Neural progenitor cell (in vitro differentiated cells): Measurements from ENCODE around the gene TBC1D19.
"Not testable (repeated sequence)": the region's sequence is repeated elsewhere in the genome, so short reads cannot be mapped to it uniquely, and the experiment has no call there.

Experiments used
- EZH2phosphoT487 ChIP-seq: fragments of 200-600 bp; sonication (generic); IDR thresholded peaks from 2 replicates; pipeline ENCODE4 v1.6.1; 2017; ENCODE audit warnings: antibody characterized with exemption
- TF ChIP-seq, protein P1 (sequence below): fragments of 200-600 bp; sonication (generic); IDR thresholded peaks from 2 replicates; pipeline ENCODE4 v1.5.1; 2017; ENCODE audit warnings: antibody characterized with exemption, mild to moderate bottlenecking

DNA sequence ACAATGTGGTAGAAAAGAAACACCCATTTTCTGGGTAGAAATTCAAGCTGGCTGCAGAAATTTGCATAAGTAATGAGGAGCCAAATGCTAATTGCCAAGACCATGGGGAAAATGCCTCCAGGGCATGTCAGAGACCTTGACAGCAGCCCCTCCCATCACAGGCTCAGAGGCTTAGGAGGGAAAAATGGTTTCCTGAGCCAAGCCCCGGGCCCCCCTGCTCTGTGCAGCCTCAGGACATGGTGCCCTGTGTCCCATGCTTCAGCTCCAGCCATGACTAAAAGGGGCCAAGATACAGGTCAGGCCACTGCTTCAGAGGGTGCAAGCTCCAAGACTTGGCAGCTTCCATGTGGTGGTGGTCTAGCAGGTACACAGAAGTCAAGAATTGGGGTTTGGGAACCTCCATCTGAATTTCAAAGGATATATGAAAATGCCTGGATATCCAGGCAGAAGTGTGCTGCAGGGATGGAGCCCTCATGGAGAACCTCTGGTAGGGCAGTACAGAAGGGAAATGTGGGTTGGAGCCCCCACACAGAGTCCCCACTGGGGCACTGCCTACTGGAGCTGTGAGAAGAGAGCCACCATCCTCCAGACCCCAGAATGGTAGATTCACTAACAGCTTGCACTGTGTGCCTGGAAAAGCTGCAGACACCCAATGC lies 95.3 kb downstream of the TBC1D19 start:
- TF ChIP-seq, protein P1, sequence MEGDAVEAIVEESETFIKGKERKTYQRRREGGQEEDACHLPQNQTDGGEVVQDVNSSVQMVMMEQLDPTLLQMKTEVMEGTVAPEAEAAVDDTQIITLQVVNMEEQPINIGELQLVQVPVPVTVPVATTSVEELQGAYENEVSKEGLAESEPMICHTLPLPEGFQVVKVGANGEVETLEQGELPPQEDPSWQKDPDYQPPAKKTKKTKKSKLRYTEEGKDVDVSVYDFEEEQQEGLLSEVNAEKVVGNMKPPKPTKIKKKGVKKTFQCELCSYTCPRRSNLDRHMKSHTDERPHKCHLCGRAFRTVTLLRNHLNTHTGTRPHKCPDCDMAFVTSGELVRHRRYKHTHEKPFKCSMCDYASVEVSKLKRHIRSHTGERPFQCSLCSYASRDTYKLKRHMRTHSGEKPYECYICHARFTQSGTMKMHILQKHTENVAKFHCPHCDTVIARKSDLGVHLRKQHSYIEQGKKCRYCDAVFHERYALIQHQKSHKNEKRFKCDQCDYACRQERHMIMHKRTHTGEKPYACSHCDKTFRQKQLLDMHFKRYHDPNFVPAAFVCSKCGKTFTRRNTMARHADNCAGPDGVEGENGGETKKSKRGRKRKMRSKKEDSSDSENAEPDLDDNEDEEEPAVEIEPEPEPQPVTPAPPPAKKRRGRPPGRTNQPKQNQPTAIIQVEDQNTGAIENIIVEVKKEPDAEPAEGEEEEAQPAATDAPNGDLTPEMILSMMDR = not testable (repeated sequence)
- TF ChIP-seq EZH2phosphoT487 = not testable (repeated sequence)
